Measurements from ENCODE around the gene MACROD2.

The MACROD2 gene

GRCh38 chr20:15675061-15675514 lies 1679.8 kb downstream of the MACROD2 start:
- DNase-seq: no peak

DNA sequence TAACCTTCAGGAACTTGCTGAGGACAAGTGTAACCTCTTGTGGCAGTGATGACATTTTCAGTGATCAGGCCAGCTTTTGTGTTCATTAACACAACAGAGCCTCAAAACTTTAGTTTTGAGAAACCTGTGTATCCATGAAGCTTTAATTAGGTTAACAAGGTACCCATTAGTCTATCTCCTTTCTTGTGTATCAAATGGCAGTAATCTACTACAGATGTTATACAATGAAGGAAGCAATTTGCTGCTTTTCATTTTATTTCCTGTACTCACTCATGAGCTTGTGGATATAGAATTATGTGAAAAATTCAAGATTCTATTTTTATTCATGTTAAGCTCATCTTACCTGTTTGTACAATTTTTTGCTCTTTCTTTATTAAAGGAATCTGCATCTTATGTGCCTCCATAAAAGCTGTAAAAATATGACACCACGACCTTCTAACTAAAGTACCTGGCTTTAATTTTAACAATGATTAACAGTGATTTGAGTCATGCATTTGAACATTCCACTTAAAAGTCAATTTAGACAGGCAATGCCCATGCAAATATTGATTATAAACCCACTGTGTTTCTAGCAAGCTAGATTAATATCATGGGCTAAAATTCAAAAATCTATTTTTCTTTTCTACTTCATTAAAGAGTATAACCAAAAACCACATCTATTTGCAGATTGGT lies 1680.6 kb downstream of the MACROD2 start:
- DNase-seq: no peak

GRCh38 chr20:15676815-15677214 lies 1681.5 kb downstream of the MACROD2 start:
- DNase-seq: no peak

- DNase-seq: no peak
Observed at GRCh38 chr20:15682690-15683089, 1687.4 kb downstream of the MACROD2 start.

GRCh38 chr20:15692570-15692969 lies 1697.3 kb downstream of the MACROD2 start:
- no peak for DNase-seq

DNA sequence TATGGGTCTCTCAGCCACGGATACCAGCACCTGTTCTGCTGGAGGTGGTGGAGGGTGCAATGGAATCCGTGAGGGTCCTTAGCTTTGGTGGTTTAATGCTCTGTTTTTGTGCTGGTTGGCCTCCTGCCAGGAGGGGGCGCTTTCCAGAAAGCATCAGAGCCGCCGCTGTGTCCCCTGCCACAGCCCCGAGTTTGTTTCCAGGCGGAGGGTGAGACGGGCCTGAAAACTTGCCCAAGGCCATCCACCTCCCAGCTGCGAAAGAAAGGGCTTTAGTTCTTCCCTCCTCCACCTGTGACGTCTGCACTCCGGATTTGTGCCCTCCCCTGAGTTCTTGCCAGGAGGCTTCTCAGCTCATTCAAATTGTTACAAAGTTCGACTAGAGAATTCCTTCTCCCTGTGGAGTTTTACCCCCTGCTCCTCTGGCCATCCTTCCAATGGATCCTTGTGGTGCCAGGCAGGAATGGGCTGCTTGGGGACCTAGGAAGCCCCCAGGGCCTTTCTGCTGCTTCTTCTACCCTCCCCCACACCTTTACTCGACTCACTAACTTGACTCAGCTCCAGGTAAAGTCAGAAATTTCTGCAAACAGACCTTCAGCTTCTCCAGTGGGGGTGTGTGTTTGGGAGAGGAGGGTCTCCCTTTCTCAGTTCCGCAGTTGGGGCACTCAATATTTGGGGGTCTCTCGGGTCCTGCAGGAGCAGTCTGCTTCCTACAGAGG lies 1704.3 kb downstream of the MACROD2 start:
- DNase-seq: no peak

- DNase-seq: no peak
Observed at GRCh38 chr20:15700147-15700765, 1704.9 kb downstream of the MACROD2 start.

DNA sequence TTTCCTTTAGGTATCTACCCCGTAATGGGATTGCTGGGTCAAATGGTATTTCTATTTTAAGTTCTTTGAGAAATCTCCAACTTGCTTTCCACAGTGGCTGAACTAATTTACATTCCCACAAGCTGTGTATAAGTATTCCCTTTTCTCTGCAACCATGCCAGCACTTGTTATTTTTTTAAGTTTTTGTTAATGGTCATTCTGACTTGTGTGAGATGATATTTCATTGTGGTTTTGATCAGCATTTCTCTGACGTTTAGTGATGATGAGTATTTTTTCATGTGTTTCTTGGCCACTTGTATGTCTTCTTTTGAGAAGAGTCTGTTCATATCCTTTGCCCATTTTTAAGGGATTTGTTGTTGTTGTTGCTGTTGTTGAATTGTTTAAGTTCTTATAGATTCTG lies 1706.8 kb downstream of the MACROD2 start:
- no peak for DNase-seq

GRCh38 chr20:15703171-15703911 lies 1708.0 kb downstream of the MACROD2 start:
- no peak for DNase-seq

DNA sequence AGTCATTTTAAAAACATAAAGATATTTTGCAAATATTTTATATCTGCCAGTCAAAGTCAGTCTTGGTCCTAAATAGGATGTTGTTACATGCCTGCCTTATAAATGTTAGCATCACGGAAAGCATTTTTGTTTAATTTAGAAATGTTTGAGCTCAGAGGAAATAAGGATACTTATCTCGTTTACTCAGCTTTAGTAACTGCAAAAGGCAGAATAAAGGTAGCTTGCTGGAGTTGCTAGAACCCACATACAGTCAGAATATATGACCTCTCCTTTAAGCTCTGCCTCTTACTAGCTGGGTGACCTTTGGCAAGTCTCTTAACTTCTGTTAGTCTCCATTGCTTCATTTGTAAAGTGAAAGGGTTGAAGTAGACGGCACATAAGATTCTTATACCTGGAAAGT lies 1710.7 kb downstream of the MACROD2 start:
- no peak for DNase-seq

- no peak for DNase-seq
Observed at GRCh38 chr20:15706719-15707118, 1711.4 kb downstream of the MACROD2 start.

DNA sequence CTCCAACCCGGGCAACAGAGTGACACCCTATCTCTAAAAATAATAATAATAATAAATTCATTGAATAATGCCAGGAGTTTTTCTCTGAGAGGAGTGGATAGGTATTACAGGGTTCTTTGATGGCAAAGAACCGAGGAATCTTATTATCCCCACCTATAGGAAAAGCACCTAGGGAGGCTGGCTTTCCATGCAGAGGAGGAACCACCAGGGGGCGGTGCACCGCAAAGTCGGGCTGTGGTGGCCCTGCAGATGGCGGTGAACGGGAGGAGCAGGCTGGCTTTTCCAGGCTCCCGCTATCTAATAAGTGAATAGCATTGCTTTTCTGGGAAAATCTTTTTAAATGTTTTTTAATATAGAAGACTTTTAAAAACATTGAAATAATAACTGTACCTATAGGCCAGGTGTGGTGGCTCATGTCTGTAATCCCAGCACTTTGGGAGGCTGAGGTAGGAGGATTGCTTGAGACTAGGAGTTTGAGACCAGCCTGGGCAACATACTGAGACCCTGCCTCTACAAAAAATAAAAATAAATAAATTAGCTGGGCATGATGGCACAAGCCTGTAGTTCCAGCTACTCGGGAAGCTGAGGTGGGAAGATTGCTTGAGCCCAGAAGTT lies 1713.8 kb downstream of the MACROD2 start:
- peak; percentile 48 to 62 for DNase-seq

- DNase-seq: no peak
Observed at GRCh38 chr20:15710636-15711035, 1715.3 kb downstream of the MACROD2 start.

DNA sequence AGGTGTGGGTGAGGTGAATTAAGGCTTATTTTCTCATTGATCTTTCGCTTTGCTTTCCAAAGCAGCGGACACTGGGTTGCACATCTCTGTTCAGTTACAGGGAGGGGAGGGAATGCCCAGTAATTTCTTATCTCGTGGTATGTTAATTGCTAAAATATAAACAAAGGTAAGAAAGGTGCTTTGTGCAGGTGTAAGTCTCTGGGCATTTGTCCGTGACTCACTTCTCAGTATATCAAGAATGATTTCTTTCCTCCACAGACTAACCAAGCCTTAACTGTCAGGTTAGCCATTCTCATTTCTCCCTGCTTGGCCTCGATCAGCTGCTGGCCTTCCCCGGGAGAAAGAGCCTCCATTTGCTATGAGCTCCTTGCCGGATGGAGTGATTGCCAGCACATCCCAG lies 1715.9 kb downstream of the MACROD2 start:
- no peak for DNase-seq

- DNase-seq: no peak
Observed at GRCh38 chr20:15716256-15716655, 1720.9 kb downstream of the MACROD2 start.

DNA sequence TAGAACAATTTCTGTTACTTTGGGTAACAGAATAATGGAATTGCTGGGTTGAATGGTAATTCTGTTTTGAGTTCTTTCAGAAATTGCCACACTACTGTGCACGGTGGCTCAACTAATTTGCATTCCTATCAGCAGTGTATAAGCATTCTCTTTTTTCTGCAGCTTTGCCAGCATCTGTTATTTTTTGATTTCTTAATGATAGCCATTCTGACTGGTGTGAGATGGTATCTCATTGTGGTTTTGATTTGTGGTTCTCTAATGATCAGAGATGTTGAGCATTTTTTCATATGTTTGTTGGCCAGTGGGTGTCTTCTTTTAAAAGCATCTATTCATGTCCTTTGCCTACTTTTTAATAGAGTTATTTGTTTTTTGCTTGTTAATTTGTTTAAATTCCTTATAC lies 1731.1 kb downstream of the MACROD2 start:
- DNase-seq: no peak

GRCh38 chr20:15734052-15734451 lies 1738.7 kb downstream of the MACROD2 start:
- no peak for DNase-seq

- no peak for DNase-seq
Observed at GRCh38 chr20:15739035-15739434, 1743.7 kb downstream of the MACROD2 start.

DNA sequence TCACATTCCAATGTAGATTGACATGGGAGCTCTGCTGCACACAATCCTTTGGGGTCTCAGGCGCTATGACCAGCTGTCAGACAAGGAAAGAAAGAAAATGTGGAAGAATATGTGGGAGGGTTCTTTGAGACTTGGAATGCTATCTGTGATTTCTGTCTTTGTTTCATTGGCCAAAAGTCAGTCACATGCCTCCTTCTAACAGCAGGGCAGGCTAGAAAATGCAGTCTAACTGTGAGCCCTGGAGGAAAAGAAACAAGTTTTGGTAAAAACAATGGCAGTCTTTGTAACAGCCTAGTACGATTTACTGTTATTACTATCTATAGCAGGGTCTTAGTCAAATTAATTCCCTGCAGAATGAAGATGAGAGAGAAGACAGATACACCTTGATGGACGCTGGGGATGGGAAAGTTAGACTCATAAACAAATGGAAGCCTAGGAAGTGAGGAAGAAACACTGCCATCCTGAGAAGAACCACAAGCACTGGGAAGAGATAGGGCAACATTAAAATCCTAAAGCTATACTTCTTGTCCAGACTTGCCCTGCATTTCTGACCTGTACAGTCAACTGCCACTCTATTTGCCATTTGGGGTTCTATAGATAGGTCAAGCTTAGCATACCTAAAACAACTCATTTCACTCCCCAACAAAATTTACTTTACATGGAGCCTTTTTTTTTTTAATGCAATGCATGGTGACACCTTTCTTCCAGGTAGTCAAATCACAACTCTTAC lies 1744.9 kb downstream of the MACROD2 start:
- DNase-seq: no peak

DNA sequence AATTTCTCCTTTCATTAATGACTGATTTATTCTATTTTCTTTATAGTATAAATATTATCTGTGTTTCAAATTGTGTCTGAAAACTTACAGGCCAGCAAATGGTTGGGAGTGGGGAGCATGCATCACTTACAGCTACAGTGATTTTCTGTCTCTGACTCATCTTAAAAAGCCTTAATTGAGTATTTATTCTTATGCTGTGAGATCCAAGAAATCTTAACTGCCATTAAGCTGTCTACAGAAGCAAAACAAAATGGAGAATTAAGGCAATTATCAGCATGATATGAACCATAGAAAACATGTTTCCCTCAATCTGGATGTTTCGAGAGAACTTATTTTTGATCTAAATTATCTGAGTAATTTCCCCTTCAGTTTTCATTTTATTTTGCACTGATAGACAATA lies 1746.8 kb downstream of the MACROD2 start:
- DNase-seq: no peak

DNA sequence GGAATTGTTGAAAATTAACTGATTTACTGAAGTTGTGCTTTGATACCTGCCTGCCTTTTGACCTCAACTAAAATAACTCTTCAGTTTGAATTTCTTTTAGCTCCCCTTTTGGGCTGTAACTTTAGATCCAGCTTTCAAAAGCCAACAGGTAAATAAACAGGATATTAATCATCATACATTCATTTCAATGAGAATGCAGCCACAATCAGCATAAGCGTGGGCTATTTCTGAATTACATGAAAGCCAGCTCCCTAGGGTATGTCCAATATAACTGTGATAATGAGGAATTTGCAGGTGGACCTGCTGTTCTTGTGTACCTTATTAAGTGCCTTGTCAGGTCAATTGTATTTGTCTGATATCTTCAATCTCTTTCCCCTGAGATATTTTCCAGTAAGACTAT lies 1747.3 kb downstream of the MACROD2 start:
- DNase-seq: no peak
